Measurements from ENCODE around the gene KRT81.
A peak's percentile ranks its signal among the peaks of the same experiment; 100 is the strongest.

KRT81 gene

GRCh38 chr12:52291267-52291935 lies at the start of gene KRT81:
KRT81 (minus strand) TSS chr12:52291534; CDS start chr12:52291465, 69 bp downstream.
- Histone ChIP-seq H3K27ac (no peak within 1 kb of the TSS), H3K36me3 (no peaks in the 10 kb centered on the region), H3K9me3 (no peaks in the 10 kb centered on the region), H3K4me1 (no peaks in the 10 kb centered on the region), H3K4me3 (no peak within 1 kb of the TSS), H3K27me3 (peaks cover 0 to 11% of the 10 kb centered on the region in 2 donors)
- intact Hi-C loops (cut with DNase I; ENCODE audit: low total_unique reads) = no loop called here
- TF ChIP-seq, protein P1, sequence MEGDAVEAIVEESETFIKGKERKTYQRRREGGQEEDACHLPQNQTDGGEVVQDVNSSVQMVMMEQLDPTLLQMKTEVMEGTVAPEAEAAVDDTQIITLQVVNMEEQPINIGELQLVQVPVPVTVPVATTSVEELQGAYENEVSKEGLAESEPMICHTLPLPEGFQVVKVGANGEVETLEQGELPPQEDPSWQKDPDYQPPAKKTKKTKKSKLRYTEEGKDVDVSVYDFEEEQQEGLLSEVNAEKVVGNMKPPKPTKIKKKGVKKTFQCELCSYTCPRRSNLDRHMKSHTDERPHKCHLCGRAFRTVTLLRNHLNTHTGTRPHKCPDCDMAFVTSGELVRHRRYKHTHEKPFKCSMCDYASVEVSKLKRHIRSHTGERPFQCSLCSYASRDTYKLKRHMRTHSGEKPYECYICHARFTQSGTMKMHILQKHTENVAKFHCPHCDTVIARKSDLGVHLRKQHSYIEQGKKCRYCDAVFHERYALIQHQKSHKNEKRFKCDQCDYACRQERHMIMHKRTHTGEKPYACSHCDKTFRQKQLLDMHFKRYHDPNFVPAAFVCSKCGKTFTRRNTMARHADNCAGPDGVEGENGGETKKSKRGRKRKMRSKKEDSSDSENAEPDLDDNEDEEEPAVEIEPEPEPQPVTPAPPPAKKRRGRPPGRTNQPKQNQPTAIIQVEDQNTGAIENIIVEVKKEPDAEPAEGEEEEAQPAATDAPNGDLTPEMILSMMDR (IDR thresholded peaks at IDR 0.05) = no peak
- no peak for DNase-seq

GRCh38 chr12:52338241-52338960 lies 47.1 kb upstream of the KRT81 start:
- peaks cover 0 to 12% (median 0%) of the 10 kb centered on the region in 3 donors for H3K9me3 ChIP-seq
- no peaks in the 10 kb centered on the region for H3K4me1 ChIP-seq
- no peaks in the 10 kb centered on the region for H3K36me3 ChIP-seq
- no peak overlapping the region for H3K27ac ChIP-seq
- TF ChIP-seq, protein P1 (IDR thresholded peaks at IDR 0.05) = no peak
- H3K27me3 ChIP-seq = no peaks in the 10 kb centered on the region
- intact Hi-C loops (cut with DNase I; ENCODE audit: low total_unique reads) = no loop called here
- DNase-seq = peak in 1 of 2 donors; percentile 43
- H3K4me3 ChIP-seq = no peak overlapping the region

DNA sequence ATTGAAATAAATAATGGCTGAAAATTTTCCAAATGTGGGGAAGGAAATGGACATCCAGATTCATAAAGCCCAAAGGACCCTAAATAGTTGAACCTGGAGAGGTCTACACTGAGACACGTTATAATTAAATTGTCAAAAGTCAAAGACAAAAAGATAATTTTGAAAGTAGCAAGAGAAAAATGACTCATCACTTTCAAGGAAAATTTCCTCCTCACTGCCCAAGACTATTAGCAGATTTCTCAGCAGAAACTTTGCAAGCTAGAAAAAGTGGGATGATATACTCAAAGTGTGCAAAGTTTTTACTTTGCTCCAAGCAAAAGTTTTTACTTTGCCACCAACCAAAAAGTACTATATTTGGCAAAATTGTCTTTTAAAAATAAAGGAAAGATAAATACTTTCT lies 45.7 kb upstream of the KRT81 start:
- H3K4me3 ChIP-seq = no peak overlapping the region
- intact Hi-C loops (cut with DNase I; ENCODE audit: low total_unique reads) = no loop called here
- TF ChIP-seq, protein P1 (IDR thresholded peaks at IDR 0.05) = no peak
- no peaks in the 10 kb centered on the region for H3K27me3 ChIP-seq
- no peaks in the 10 kb centered on the region for H3K36me3 ChIP-seq
- DNase-seq = no peak
- peaks cover 0 to 9% (median 0%) of the 10 kb centered on the region in 3 donors for H3K9me3 ChIP-seq
- no peak overlapping the region for H3K27ac ChIP-seq
- H3K4me1 ChIP-seq = no peaks in the 10 kb centered on the region

DNA sequence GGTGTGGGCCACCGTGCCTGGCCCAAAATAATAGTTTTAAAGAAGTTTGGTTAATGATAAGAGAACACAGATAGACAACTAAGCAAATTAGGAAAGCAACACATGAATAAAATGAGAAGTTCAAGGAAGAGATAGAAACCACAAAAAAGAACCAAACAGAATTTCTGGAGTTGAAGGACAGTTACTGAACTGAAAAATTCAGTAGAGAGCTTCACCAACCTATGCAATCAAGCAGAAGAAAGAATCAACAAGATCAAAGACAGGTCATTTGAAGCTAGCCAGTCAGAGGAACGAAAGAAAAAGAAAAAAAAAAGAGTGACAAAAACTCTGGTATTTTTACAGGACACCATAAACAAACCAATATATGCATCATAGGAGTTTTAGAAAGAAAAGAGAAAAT lies 45.3 kb upstream of the KRT81 start:
- TF ChIP-seq, protein P1 (IDR thresholded peaks at IDR 0.05) = no peak
- Histone ChIP-seq H3K27ac (no peak overlapping the region), H3K27me3 (no peaks in the 10 kb centered on the region), H3K9me3 (peaks cover 0 to 9% (median 0%) of the 10 kb centered on the region in 3 donors), H3K4me3 (no peak overlapping the region), H3K36me3 (no peaks in the 10 kb centered on the region), H3K4me1 (no peaks in the 10 kb centered on the region)
- intact Hi-C loops (cut with DNase I; ENCODE audit: low total_unique reads) = no loop called here
- DNase-seq = no peak

DNA sequence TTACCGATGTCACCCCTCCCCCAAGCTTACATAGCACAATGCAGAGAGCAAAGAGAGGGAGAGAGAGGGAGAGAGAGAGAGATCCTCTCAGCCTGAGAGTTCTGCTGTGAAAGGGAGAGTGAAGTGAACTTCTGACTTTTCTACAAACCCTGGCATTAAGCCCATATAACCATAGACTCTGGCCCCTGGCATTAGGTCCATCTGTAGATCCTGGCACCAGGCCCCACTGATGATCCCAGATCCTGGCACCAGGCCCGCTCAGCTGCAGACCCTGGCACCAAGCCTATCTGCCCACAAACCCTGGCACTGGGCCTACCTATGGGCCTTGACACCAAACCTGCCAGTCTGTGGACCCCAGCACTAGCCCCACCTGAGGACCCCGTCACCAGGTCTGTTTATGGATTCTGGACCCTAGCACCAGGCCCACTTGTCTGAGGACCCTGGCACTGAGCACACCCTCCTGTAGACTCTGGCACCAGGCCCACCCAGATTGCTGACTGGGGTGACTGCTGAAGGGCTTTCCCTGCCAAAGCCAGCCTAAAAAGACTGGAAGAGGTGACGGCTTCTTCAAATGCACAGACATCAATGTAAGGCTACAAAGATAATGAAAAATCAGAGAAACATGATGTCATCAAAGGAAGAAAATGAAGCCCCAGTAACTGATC lies 44.4 kb upstream of the KRT81 start:
- Histone ChIP-seq H3K4me3 (no peak overlapping the region), H3K27me3 (no peaks in the 10 kb centered on the region), H3K9me3 (peaks cover 0 to 9% (median 0%) of the 10 kb centered on the region in 3 donors), H3K36me3 (no peaks in the 10 kb centered on the region), H3K27ac (no peak overlapping the region), H3K4me1 (no peaks in the 10 kb centered on the region)
- intact Hi-C loops (cut with DNase I; ENCODE audit: low total_unique reads) = no loop called here
- DNase-seq = peak in 1 of 2 donors; percentile 52
- TF ChIP-seq, protein P1 (IDR thresholded peaks at IDR 0.05) = no peak

All from tibial artery (tissue), 4 donors.